Tibial artery (tissue), 4 donors: ENCODE data around the gene CYP24A1.

Experiments
- DNase-seq, 2 donors: peaks; one replicate each; pipeline ENCODE4 v3.0.0-alpha.2; 2019
- H3K27ac ChIP-seq, 2 donors: fragments of 200-600 bp; sonication (generic) in 1 of 2; 1 replicate in 1 of 2; 2 replicates in 1 of 2; pipeline ENCODE4 v1.5.1; 2018 to 2019; ENCODE audit warnings: mild to moderate bottlenecking in 1 of 2
- H3K27me3 ChIP-seq, 2 donors: fragments of 200-600 bp; sonication (generic) in 1 of 2; one replicate each; pipeline versions ENCODE4 v1.5.1 to v1.6.0; 2016 to 2019
- H3K36me3 ChIP-seq, 3 donors: fragments of 200-600 bp; sonication (generic) in 2 of 3; one replicate each; pipeline ENCODE4 v1.5.1; 2016 to 2019; ENCODE audit warnings: mild to moderate bottlenecking in 2 of 3
- H3K4me1 ChIP-seq, 4 donors: fragments of 200-600 bp; sonication (generic) in 2 of 4; 1 replicate in 3 of 4; 2 replicates in 1 of 4; pipeline ENCODE4 v1.5.1; 2016 to 2019
- H3K4me3 ChIP-seq, 2 donors: fragments of 200-600 bp; sonication (generic) in 1 of 2; 1 replicate in 1 of 2; 2 replicates in 1 of 2; pipeline ENCODE4 v1.5.1; 2018 to 2019; ENCODE audit warnings: mild to moderate bottlenecking in 2 of 2
- H3K9me3 ChIP-seq, 3 donors: fragments of 200-600 bp; sonication (generic) in 1 of 3; one replicate each; pipeline ENCODE4 v1.5.1; 2016 to 2019
- intact Hi-C: fragments of 100-400 bp; cut with DNase I; formaldehyde crosslinking; loops from one replicate; pipeline ENCODE4 v1.15.0; 2023; ENCODE audit warnings: low total_unique reads
- TF ChIP-seq, protein P1 (sequence below), 2 experiments: fragments of 200-600 bp in 1 of 2; fragments of 450-650 bp in 1 of 2; IDR thresholded peaks; one replicate each; pipeline ENCODE4 v1.5.1; 2017 to 2019; ENCODE audit warnings: antibody characterized with exemption in 2 of 2, mild to moderate bottlenecking in 1 of 2, moderate library complexity in 1 of 2

CYP24A1 gene

DNA sequence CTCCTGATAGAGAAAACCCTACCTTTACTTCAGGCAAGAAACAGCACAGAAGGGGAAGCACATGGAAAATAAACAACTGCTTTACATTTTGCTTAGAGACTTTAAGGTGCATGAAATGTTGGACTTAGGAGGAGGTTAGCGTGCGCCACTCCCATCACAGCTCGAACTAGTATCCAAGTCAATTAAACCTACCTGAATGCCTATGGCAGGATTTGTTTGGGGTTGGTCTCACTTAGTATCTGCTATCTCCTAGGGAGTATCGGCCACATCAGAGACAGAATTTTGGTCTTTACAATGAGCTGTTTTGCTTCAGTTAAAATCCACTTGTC, 12.0 kb downstream of the CYP24A1 start:
- no peak overlapping the region for H3K4me3 ChIP-seq
- no peaks in the 10 kb centered on the region for H3K4me1 ChIP-seq
- H3K27me3 ChIP-seq, result peaks cover 0 to 14% of the 10 kb centered on the region in 2 donors
- intact Hi-C loops, result no loop called here
- H3K9me3 ChIP-seq, result no peaks in the 10 kb centered on the region
- TF ChIP-seq, protein P1, sequence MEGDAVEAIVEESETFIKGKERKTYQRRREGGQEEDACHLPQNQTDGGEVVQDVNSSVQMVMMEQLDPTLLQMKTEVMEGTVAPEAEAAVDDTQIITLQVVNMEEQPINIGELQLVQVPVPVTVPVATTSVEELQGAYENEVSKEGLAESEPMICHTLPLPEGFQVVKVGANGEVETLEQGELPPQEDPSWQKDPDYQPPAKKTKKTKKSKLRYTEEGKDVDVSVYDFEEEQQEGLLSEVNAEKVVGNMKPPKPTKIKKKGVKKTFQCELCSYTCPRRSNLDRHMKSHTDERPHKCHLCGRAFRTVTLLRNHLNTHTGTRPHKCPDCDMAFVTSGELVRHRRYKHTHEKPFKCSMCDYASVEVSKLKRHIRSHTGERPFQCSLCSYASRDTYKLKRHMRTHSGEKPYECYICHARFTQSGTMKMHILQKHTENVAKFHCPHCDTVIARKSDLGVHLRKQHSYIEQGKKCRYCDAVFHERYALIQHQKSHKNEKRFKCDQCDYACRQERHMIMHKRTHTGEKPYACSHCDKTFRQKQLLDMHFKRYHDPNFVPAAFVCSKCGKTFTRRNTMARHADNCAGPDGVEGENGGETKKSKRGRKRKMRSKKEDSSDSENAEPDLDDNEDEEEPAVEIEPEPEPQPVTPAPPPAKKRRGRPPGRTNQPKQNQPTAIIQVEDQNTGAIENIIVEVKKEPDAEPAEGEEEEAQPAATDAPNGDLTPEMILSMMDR (IDR thresholded peaks at IDR 0.05), result no peak
- H3K36me3 ChIP-seq, result no peaks in the 10 kb centered on the region
- no peak overlapping the region for H3K27ac ChIP-seq
- no peak for DNase-seq

DNA sequence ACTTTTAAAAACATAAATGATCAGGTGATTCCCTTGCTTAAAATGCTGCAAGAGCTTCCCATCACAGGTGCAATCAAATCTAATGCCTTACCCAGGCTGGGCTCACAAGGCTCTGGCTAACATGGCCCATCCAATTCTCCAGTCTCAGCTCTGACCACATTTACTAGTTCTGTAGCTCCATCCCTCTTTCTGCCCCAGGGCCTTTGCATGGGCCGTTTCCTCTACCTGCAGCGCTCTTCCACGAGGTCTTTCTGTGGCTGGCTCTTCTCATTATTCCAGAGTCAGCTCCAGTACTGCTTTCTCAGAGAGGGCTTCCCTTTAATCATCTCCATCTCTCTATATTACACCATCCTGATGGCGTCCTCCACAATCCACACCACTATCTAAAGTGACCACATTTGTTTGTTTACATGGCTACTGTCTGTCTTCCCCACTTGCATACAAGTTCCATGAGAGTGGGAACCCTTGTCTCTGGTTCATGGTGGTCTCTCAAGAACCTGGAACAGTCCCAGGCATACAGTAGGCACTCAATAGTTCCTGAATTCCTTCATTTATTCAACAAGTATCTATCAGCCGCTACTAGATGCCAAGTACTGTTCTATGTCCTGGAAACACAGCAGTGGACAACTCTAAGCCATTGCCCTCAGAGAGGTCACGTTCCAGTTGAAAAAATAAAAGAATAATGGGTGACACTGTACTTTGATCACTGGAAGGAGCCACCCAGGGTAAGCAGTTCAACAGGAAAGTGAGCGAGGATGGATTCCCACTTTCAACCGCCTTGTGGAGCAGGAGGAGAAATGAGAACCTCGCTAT, 12.6 kb downstream of the CYP24A1 start:
- H3K36me3 ChIP-seq, result no peaks in the 10 kb centered on the region
- TF ChIP-seq, protein P1 (IDR thresholded peaks at IDR 0.05), result no peak
- peaks cover 0 to 9% of the 10 kb centered on the region in 2 donors for H3K27me3 ChIP-seq
- no peaks in the 10 kb centered on the region for H3K9me3 ChIP-seq
- H3K27ac ChIP-seq, result no peak overlapping the region
- no peak for DNase-seq
- H3K4me1 ChIP-seq, result no peaks in the 10 kb centered on the region
- intact Hi-C loops, result no loop called here
- H3K4me3 ChIP-seq, result no peak overlapping the region

DNA sequence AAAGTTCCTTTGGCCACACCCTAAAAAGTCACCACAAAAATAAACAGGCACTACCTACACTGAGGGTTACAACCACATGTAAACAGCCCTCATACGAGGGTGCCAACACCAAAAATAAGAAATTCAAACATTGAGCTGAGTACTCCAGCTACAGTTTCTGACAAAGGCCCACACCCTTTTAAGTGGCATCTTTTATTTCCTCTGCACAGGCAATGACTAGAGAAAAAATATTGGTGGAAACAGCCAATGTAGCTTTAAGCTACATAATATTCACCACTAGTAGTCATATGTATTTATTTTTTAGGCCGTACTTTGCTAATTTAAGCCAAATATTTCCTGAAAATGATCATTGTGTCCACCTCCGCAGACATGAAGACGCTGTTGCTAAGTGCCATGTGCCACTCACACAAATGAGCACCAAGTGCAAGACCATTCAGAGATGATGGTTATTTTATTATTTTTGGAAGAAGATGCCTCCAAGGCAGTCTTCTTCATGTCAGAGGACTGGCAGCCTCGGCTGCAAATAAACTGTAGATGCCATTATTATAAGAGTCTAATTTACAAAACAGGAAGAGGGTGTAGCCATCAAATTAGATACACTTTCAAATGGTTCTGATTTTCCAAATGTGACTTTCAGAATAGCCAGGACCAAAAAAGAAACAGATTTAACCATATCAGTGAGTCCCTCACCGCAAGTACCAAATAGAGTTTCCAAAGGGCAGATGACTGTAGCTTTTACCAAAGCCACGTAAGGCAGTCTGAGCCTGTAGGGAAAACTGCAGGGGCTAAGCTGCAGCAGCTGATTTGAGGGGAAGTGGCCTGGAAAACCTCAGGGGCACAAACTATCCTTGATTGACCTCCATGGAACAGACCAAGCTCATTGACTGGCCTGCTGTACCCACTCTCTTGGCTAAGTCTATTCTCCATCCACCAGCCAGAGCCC, 13.4 kb downstream of the CYP24A1 start:
- Histone ChIP-seq H3K4me1 (no peaks in the 10 kb centered on the region), H3K27me3 (peaks cover 0 to 9% of the 10 kb centered on the region in 2 donors), H3K27ac (no peak overlapping the region), H3K9me3 (no peaks in the 10 kb centered on the region), H3K36me3 (no peaks in the 10 kb centered on the region), H3K4me3 (no peak overlapping the region)
- DNase-seq, result no peak
- TF ChIP-seq, protein P1 (IDR thresholded peaks at IDR 0.05), result no peak
- intact Hi-C loops, result no loop called here

- Histone ChIP-seq H3K36me3 (no peaks in the 10 kb centered on the region), H3K27me3 (peaks cover 0 to 4% of the 10 kb centered on the region in 2 donors), H3K4me3 (no peak overlapping the region), H3K4me1 (no peaks in the 10 kb centered on the region), H3K27ac (no peak overlapping the region), H3K9me3 (no peaks in the 10 kb centered on the region)
- DNase-seq, result no peak
- intact Hi-C loops, result no loop called here
- TF ChIP-seq, protein P1 (IDR thresholded peaks at IDR 0.05), result no peak
Measured at GRCh38 chr20:54158856-54159418, 14.8 kb downstream of the CYP24A1 start.

- Histone ChIP-seq H3K4me1 (no peaks in the 10 kb centered on the region), H3K9me3 (no peaks in the 10 kb centered on the region), H3K36me3 (no peaks in the 10 kb centered on the region), H3K27me3 (peaks cover 0 to 4% of the 10 kb centered on the region in 2 donors), H3K4me3 (no peak overlapping the region), H3K27ac (no peak overlapping the region)
- TF ChIP-seq, protein P1 (IDR thresholded peaks at IDR 0.05), result no peak
- intact Hi-C loops, result no loop called here
- no peak for DNase-seq
Measured at GRCh38 chr20:54158226-54158625, 15.6 kb downstream of the CYP24A1 start.
